K562 (cell line): ENCODE results near the gene TEX13C. TPM values are rescaled to one million over a fixed set of nuclear protein-coding genes. Genes with fewer than 3 reads are reported as not detected.

Experiments used
- ATAC-seq: fragments of 200-7000 bp; cut with Tn5 transposase; 3 replicates; pipeline ENCODE4 v1.9.1; 2020; ENCODE audit warnings: moderate library complexity
- BruUV-seq: library from RNA; stranded (reverse); fragments of 400-500 nt; replicated peaks from 2 replicates; lab custom pipeline; 2021; lab: Mats Ljungman, UMichigan
- CTCF ChIA-PET: fragments of 300-600 bp; formaldehyde crosslinking; extraction: SDS; loops from one replicate; lab custom pipeline; 2021; ENCODE audit warnings: low intra/inter-chr PET ratio; lab: Yijun Ruan, JAX
- POLR2A ChIA-PET: fragments of 300-600, 350-650 bp; sonication (Branson Sonifier 250); formaldehyde crosslinking; extraction: SDS; loops from one replicate; lab custom pipeline; 2021; ENCODE audit warnings: antibody characterized with exemption, inconsistent platforms; lab: Yijun Ruan, JAX
- DNase-seq, 4 experiments: peaks; one replicate each; pipeline versions ENCODE4 v3.0.0 to v3.0.0-alpha.2; 2011 to 2018; ENCODE audit warnings: low spot score in 3 of 4, mixed read lengths in 3 of 4; ENCODE audit errors: extremely low read depth in 1 of 4
- FAIRE-seq: peaks from 2 replicates; lab custom pipeline; 2011; peaks lifted over from hg19 to GRCh38; lab: Jason Lieb, UNC
- H2AFZ ChIP-seq: 2 replicates; pipeline ENCODE4 v1.6.0; 2011; ENCODE audit warnings: low read depth, low read length, control low read depth, inconsistent platforms
- H3K27ac ChIP-seq: fragments of 200-600 bp; 3 replicates; pipeline ENCODE4 v1.8.0; 2011; ENCODE audit warnings: low read depth, mild to moderate bottlenecking, control low read depth, inconsistent platforms, low read length, moderate library complexity, mixed read lengths; ENCODE audit errors: extremely low read depth
- H3K27me3 ChIP-seq, 2 experiments: fragments of 300-600 bp in 1 of 2; 2 replicates in 1 of 2; 3 replicates in 1 of 2; pipeline versions ENCODE4 v1.6.0 to v1.8.0; 2011; ENCODE audit warnings: inconsistent platforms in 2 of 2, low read length in 2 of 2, mild to moderate bottlenecking in 1 of 2, mixed read lengths in 1 of 2, moderate library complexity in 1 of 2; ENCODE audit not compliant: control insufficient read depth in 2 of 2, insufficient read depth in 2 of 2
- H3K36me3 ChIP-seq: fragments of 300-600 bp; 3 replicates; pipeline ENCODE4 v1.8.0; 2011; ENCODE audit warnings: mild to moderate bottlenecking, low read length, inconsistent platforms; ENCODE audit not compliant: control insufficient read depth, insufficient read depth
- H3K4me1 ChIP-seq, 2 experiments: fragments of 200-600 bp in 1 of 2; replicated peaks in 1 of 2; 2 replicates in 1 of 2; 3 replicates in 1 of 2; pipeline versions ENCODE4 v1.5.1 to v1.8.0; 2011; ENCODE audit warnings: inconsistent platforms in 2 of 2, low read length in 2 of 2, mild to moderate bottlenecking in 1 of 2, mixed read lengths in 1 of 2, moderate library complexity in 1 of 2; ENCODE audit not compliant: control insufficient read depth in 2 of 2, insufficient read depth in 2 of 2
- H3K4me2 ChIP-seq: 2 replicates; pipeline ENCODE4 v1.6.1; 2011; ENCODE audit warnings: low read length, control low read depth, inconsistent platforms, mixed read lengths; ENCODE audit not compliant: insufficient read depth
- H3K4me3 ChIP-seq: fragments of 200-600 bp; sonication (generic), shearing (Covaris generic); 2 replicates; pipeline ENCODE4 v1.5.1; 2016; ENCODE audit warnings: control low read depth, inconsistent platforms
- H3K79me2 ChIP-seq: fragments of 200-600 bp; 3 replicates; pipeline ENCODE4 v1.8.0; 2011; ENCODE audit warnings: low read length, inconsistent platforms; ENCODE audit not compliant: control insufficient read depth, insufficient read depth
- H3K9ac ChIP-seq, 2 experiments: 2 replicates each; pipeline versions ENCODE4 v1.6.0 to v1.6.1; 2011; ENCODE audit warnings: low read depth in 2 of 2, low read length in 2 of 2, control low read depth in 1 of 2, inconsistent platforms in 1 of 2, mild to moderate bottlenecking in 1 of 2, mixed read lengths in 1 of 2; ENCODE audit not compliant: insufficient read depth in 1 of 2
- H3K9me1 ChIP-seq: one replicate; pipeline ENCODE4 v1.6.0; 2011; ENCODE audit warnings: inconsistent platforms, mild to moderate bottlenecking, low read length, moderate library complexity; ENCODE audit not compliant: control insufficient read depth, insufficient read depth
- H3K9me3 ChIP-seq: replicated peaks from 2 replicates; pipeline ENCODE4 v1.5.1; 2011; ENCODE audit warnings: low read depth, low read length, inconsistent platforms; ENCODE audit not compliant: control insufficient read depth, insufficient read depth
- H4K20me1 ChIP-seq: replicated peaks from 2 replicates; pipeline ENCODE4 v1.6.1; 2011; ENCODE audit warnings: low read length, inconsistent platforms, mixed read lengths; ENCODE audit not compliant: control insufficient read depth, insufficient read depth
- MIER1 ChIP-seq: fragments of 450-650 bp; IDR thresholded peaks from 2 replicates; pipeline ENCODE4 v1.6.1; 2016; ENCODE audit warnings: antibody characterized with exemption, mild to moderate bottlenecking, low read depth
- ZNF146 ChIP-seq: IDR thresholded peaks from one replicate; pipeline ENCODE4 v1.6.1; 2018; ENCODE audit warnings: missing compliant biosample characterization; ENCODE audit not compliant: unreplicated experiment
- WGBS: fragments of 100-300 bp; shearing (Covaris generic); methylation state at CpG from one replicate; pipeline ENCODE4 v1.1.6; 2016; ENCODE audit warnings: low coverage, mixed read lengths; ENCODE audit not compliant: insufficient coverage; ENCODE audit errors: missing lambda C conversion rate; 5-methylcytosine and 5-hydroxymethylcytosine counted together
- in situ Hi-C: fragments of 300-500 bp; cut with MboI; formaldehyde crosslinking; loops from 4 replicates; pipeline ENCODE4 v1.15.0; 2018; ENCODE audit warnings: inconsistent platforms, mixed read lengths
- intact Hi-C: fragments of 100-400 bp; cut with micrococcal nuclease; formaldehyde crosslinking; loops from 2 replicates; pipeline ENCODE4 v1.14.2; 2022
- polyA plus RNA-seq, 8 experiments: library from polyadenylated mRNA; depleted of rRNA in 4 of 8; stranded (reverse) in 5 of 8; unstranded in 3 of 8; fragments of >200 nt; fragmentation: Nextera tagmentation in 2 of 8; fragmentation: Illumina TruSeq in 1 of 8; extraction: Ambion mirVana in 2 of 8; extraction: Trizol in 1 of 8; gene quantifications; 2 replicates each; pipeline versions ENCODE4 v1.2.1 to v1.2.3, GENCODE V29; 2011 to 2014; ENCODE audit warnings: inconsistent platforms in 1 of 8, missing spikeins in 1 of 8
- total RNA-seq, 7 experiments: library from RNA; depleted of rRNA in 6 of 7; stranded (reverse); fragments of >200 nt in 6 of 7; fragmentation: Illumina TruSeq in 2 of 7; extraction: Trizol in 2 of 7; gene quantifications; 2 replicates each; pipeline versions ENCODE4 v1.2.1 to v1.2.3, GENCODE V29; 2011 to 2021; ENCODE audit warnings: low replicate concordance in 1 of 7

Gene TEX13C
- total and polyA plus RNA-seq, 9 of the 15 experiments (the other 6 are each of a cell fraction or from before 2014, with no cell fraction given): not detected

- BruUV-seq: no TSS peak
These were observed 54.5 kb downstream of the TEX13C start for GRCh38 chrX:125374169-125374568.

More at GRCh38 chrX:125374169-125374568, 54.5 kb downstream of the TEX13C start:
- peak; percentile 60 for TF ChIP-seq ZNF146 (CRISPR knock-in tag)
- no peak for TF ChIP-seq MIER1
- DNase-seq (no peak), ATAC-seq (no peak), FAIRE-seq (no peak)
- Histone ChIP-seq H2AFZ (no peak overlapping the region), H3K27ac (no peak overlapping the region), H3K9me1 (no peaks in the 10 kb centered on the region), H3K36me3 (no peaks in the 10 kb centered on the region), H3K79me2 (no peaks in the 10 kb centered on the region), H4K20me1 (no peaks in the 10 kb centered on the region), H3K27me3 (no peaks in the 10 kb centered on the region), H3K9ac (no peak overlapping the region), H3K4me3 (no peak overlapping the region), H3K9me3 (no peaks in the 10 kb centered on the region), H3K4me2 (no peak overlapping the region), H3K4me1 (no peaks in the 10 kb centered on the region; a peak in 1 of 5 replicates)
- in situ Hi-C loops: no loop called here
- intact Hi-C loops: no loop called here
- 13% methylated on average over 1 of the region's 1 CpG for WGBS
- POLR2A ChIA-PET: no interaction called here
- CTCF ChIA-PET: no interaction called here
